HAP-1 (cell line): ENCODE results near the gene PNMA8B.
"Not testable (repeated sequence)": the region's sequence is repeated elsewhere in the genome, so short reads cannot be mapped to it uniquely, and the experiment has no call there.

Experiments
- DNase-seq, 2 experiments: peaks; one replicate each; pipeline ENCODE4 v3.0.0-alpha.2; 2016 to 2020; ENCODE audit warnings: low spot score in 2 of 2
- H3K27me3 ChIP-seq: fragments of 250-450 bp; sonication (Bioruptor Pico); 2 replicates; pipeline ENCODE4 v1.5.1; 2020; ENCODE audit warnings: low read depth, mild to moderate bottlenecking, moderate library complexity
- H3K36me3 ChIP-seq: fragments of 250-450 bp; sonication (Bioruptor Pico); replicated peaks from 2 replicates; pipeline ENCODE4 v1.5.1; 2020; ENCODE audit warnings: mild to moderate bottlenecking
- H3K4me1 ChIP-seq: fragments of 250-450 bp; sonication (Bioruptor Pico); 2 replicates; pipeline ENCODE4 v1.5.1; 2020; ENCODE audit warnings: mild to moderate bottlenecking
- H3K4me3 ChIP-seq: fragments of 250-450 bp; sonication (Bioruptor Pico); 2 replicates; pipeline ENCODE4 v1.5.1; 2020; ENCODE audit warnings: mild to moderate bottlenecking, moderate library complexity
- H3K9me3 ChIP-seq: fragments of 250-450 bp; sonication (Bioruptor Pico); 2 replicates; pipeline ENCODE4 v1.5.1; 2020; ENCODE audit warnings: mild to moderate bottlenecking, moderate library complexity
- in situ Hi-C: fragments of 300-500 bp; cut with MboI; formaldehyde crosslinking; loops from 3 replicates; pipeline ENCODE4 v1.14.3; 2020; ENCODE audit warnings: low sequenced_read_pairs, inconsistent platforms, mixed read lengths

The PNMA8B gene

GRCh38 chr19:46495786-46496099 is at the start of gene PNMA8B:
TSS of gene PNMA8B (minus strand) at chr19:46495867. CDS start at chr19:46495465, 402 bp downstream.
- Histone ChIP-seq H3K4me1 (peaks cover 9% of the 10 kb centered on the region), H3K9me3 (no peaks in the 10 kb centered on the region), H3K36me3 (no peaks in the 10 kb centered on the region), H3K27me3 (no peaks in the 10 kb centered on the region), H3K4me3 (no peak within 1 kb of the TSS)
- no peak for DNase-seq
- in situ Hi-C loops: no loop called here

- Histone ChIP-seq H3K4me1 (peaks cover 2% of the 10 kb centered on the region; the same call in 1 of the 2 replicates), H3K9me3 (peaks cover 2% of the 10 kb centered on the region; the same call in 1 of the 2 replicates), H3K4me3 (no peak overlapping the region), H3K27me3 (no peaks in the 10 kb centered on the region), H3K36me3 (no peaks in the 10 kb centered on the region)
- no peak for DNase-seq
- in situ Hi-C loops: no loop called here
These were observed 49.0 kb upstream of the PNMA8B start for GRCh38 chr19:46544651-46545050.

GRCh38 chr19:46542428-46543230 is 47.0 kb upstream of the PNMA8B start:
- H3K27me3 ChIP-seq: no peaks in the 10 kb centered on the region

DNA sequence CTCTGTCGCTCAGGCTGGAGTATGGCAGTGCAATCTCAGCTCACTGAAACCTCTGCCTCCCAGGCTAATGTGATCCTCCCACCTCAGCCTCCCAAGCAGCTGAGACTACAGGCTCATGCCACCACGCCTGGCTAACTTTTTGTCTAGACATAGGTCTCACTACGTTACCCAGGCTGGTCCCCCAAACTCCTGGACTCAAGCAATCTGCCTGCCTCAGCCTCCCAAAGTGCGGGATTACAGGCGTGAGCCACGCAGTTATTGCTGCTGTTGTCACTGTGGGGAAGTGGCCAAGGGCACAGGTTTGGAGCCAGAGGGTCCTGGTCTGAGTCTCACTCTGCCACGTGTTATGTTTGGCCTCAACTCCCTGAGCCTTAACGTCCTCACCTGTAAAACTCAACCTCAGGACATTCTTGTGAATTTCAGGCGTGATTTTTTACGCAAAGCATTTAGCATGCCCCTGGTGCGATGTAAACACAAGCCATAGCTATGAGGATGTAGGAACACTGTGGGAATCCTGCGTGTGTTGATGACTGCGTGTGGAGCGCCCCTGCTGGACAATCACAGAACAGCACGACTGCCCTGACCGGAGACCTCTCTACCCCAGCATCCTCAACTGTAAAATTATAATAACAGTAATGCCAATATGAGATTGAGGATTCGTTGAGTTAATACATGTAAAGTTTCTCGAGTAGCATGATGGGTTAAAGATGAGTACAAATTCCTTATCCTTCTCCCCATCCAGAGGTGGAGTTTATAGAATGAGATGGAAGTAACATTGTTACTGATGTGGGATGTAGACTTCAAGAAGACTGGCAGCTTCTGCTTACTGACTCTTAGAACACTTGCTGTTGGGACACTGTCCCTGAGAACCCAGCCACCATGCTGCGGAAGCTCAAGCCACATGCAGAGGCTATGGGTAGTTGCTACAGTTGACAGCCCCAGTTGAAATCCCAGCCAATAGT is 41.8 kb upstream of the PNMA8B start:
- no peaks in the 10 kb centered on the region for H3K4me1 ChIP-seq

More at GRCh38 chr19:46542428-46543230, 47.0 kb upstream of the PNMA8B start:
- Histone ChIP-seq H3K4me1 (peaks cover 2% of the 10 kb centered on the region; the same call in 1 of the 2 replicates), H3K4me3 (no peak overlapping the region), H3K36me3 (no peaks in the 10 kb centered on the region), H3K9me3 (no peaks in the 10 kb centered on the region)
- DNase-seq: peak; percentile 81 to 91
- in situ Hi-C loops: no loop called here

GRCh38 chr19:46536391-46536790 is 40.7 kb upstream of the PNMA8B start:
- Histone ChIP-seq H3K4me3 (no peak overlapping the region), H3K4me1 (no peaks in the 10 kb centered on the region), H3K9me3 (no peaks in the 10 kb centered on the region), H3K27me3 (no peaks in the 10 kb centered on the region), H3K36me3 (no peaks in the 10 kb centered on the region)
- no peak for DNase-seq
- in situ Hi-C loops: loop anchor here (10.0 kb wide), 2 partner anchors 128 to 308 kb away; partner anchors contain the start of gene DACT3

More for the DNA sequence above, 41.8 kb upstream of the PNMA8B start:
- H3K4me3 ChIP-seq: no peak overlapping the region
- peak in 1 of 2 experiments; percentile 83 for DNase-seq
- no peaks in the 10 kb centered on the region for H3K9me3 ChIP-seq
- H3K27me3 ChIP-seq: no peaks in the 10 kb centered on the region
- H3K36me3 ChIP-seq: no peaks in the 10 kb centered on the region
- in situ Hi-C loops: loop anchor here (10.0 kb wide), 2 partner anchors 127 to 307 kb away; partner anchors contain the start of gene DACT3

DNA sequence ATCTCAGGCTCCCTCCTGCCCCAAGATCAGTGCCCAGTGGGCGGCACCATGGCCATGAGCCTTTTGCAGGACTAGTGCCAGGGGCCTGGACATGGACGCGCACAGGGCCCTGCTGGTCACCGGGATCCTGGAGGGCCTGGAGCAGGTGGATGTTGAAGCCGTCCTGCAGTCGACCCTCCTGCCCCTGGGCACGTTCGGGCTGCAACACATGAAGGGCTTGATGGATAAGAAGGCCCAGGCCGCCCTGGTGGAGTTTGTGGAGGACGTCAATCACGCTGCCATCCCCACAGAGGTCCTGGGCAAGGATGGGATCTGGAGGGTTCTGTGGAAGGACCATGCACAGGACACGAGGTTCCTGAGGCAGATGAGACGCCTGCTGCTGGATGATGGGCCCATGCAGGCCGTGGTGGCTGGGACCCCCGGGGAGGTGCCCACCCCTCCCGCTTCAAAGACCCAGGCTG is 38.0 kb upstream of the PNMA8B start:
- DNase-seq: no peak
- Histone ChIP-seq H3K9me3 (no peaks in the 10 kb centered on the region), H3K36me3 (no peaks in the 10 kb centered on the region), H3K4me3 (no peak overlapping the region), H3K4me1 (no peaks in the 10 kb centered on the region), H3K27me3 (no peaks in the 10 kb centered on the region)
- in situ Hi-C loops: loop anchor here (10.0 kb wide), 2 partner anchors 131 to 311 kb away; partner anchors contain the start of gene DACT3

- Histone ChIP-seq H3K27me3 (no peaks in the 10 kb centered on the region), H3K4me3 (no peak overlapping the region), H3K36me3 (no peaks in the 10 kb centered on the region), H3K9me3 (no peaks in the 10 kb centered on the region), H3K4me1 (no peaks in the 10 kb centered on the region)
- in situ Hi-C loops: loop anchor here (10.0 kb wide), 2 partner anchors 132 to 312 kb away; partner anchors contain the start of gene DACT3
- no peak for DNase-seq
These were observed 37.5 kb upstream of the PNMA8B start for GRCh38 chr19:46533078-46533620.

GRCh38 chr19:46530636-46531035 is 35.0 kb upstream of the PNMA8B start:
- in situ Hi-C loops: loop anchor here (10.0 kb wide), 2 partner anchors 134 to 314 kb away; partner anchors contain the start of gene DACT3

DNA sequence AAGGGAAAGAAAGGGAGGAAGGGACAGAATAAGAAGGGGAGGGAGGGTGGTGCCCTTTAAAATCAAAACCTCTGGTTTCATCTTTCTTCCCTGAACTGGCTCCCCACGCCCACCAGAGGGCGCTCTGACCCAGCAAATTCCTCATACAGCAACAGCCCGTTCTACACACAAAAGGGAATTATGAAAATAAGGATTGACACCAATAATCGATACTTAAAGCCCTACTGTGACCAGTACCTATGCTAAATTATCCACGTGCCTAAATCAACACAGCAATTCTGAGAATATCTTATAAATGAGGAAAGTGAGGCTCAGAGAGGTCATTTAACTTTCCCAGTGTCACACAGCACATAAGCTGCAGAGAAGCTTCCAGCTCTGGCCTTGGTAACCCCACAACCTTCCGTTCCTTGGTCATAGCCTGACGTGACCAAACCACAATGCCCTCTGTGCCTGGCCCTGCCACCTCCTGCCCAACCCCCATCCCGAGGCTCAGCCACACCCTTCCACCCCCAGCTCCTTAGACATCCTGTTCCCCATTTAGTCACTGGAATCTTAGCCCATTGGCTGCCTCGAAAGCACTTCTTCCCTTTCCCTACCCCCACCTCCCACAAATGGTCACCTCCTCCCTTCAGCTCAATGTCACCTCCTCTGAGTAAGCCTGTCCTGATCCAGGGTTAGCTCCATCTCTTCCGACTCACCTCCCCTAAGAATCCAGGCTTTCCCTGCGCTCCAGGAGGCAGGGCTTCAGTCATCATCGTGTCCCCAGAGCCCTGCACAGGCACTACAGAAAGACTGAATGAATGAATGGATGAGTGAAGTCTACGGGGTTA is 34.2 kb upstream of the PNMA8B start:
- in situ Hi-C loops: loop anchor here (10.0 kb wide), 2 partner anchors 135 to 315 kb away; partner anchors contain the start of gene DACT3
- Histone ChIP-seq H3K27me3 (no peaks in the 10 kb centered on the region), H3K4me3 (no peak overlapping the region), H3K36me3 (no peaks in the 10 kb centered on the region), H3K4me1 (no peaks in the 10 kb centered on the region), H3K9me3 (no peaks in the 10 kb centered on the region)
- DNase-seq: peak; percentile 71 to 84

More at GRCh38 chr19:46530636-46531035, 35.0 kb upstream of the PNMA8B start:
- DNase-seq: peak in 1 of 2 experiments; percentile 66
- no peaks in the 10 kb centered on the region for H3K9me3 ChIP-seq
- no peaks in the 10 kb centered on the region for H3K27me3 ChIP-seq
- no peak overlapping the region for H3K4me3 ChIP-seq
- no peaks in the 10 kb centered on the region for H3K36me3 ChIP-seq
- H3K4me1 ChIP-seq: no peaks in the 10 kb centered on the region

DNA sequence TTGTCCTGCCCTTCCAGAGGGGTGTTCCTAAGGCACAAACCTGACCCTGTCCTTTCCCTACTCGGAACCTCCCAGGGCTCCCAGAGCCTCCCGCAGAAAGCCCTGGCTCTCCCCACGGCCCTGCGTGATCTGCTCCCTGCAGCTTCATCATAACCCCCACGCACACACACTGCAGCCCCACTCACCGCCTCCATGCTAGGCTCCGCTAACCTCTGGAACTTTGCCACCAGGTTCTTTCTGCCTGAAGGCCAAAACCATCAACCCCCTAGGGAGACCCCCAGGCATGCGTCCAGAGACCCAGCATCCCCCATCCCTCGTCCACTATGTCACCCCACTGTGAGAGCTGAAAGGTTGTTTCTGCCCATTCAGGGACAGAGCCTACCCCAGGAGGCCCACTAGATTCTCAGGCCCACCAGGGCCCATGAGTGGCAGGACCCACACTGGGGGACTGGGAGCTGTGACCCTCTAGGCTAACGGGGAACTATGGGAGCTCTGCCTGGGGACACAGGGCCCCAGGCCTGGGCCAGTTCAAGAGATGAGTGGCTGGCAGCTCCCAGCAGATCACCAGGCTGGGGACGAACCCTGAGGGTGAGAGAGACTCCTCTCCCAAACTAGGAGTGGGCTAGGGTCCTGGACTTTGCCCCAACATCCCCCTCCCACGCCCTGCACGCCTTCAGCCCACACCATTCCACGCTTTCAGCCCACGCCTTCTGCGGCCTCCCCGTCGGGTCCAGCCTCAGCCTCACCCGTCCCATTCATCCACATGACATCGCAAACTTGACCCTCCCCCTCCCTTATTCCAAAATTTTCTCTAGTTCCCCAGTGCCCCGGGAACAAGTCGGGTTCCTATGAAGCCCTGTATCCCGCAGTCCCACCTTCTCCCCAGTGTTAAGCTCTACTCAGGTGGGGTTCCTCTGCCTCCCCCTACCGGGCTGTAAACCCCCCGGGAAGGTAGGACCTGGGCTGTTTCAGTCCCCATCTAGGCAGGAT is 33.2 kb upstream of the PNMA8B start:
- Histone ChIP-seq H3K4me3 (no peak overlapping the region), H3K36me3 (no peaks in the 10 kb centered on the region), H3K27me3 (no peaks in the 10 kb centered on the region), H3K9me3 (no peaks in the 10 kb centered on the region; the same call in 1 of the 2 replicates), H3K4me1 (no peaks in the 10 kb centered on the region)
- no peak for DNase-seq
- in situ Hi-C loops: no loop called here

- H3K4me1 ChIP-seq, in situ Hi-C loops: not testable (repeated sequence)
These were observed 31.1 kb upstream of the PNMA8B start for GRCh38 chr19:46526801-46527200.

GRCh38 chr19:46524308-46524707 is 28.6 kb upstream of the PNMA8B start:
- H3K27me3 ChIP-seq: no peaks in the 10 kb centered on the region
- no peaks in the 10 kb centered on the region for H3K36me3 ChIP-seq
- H3K4me3 ChIP-seq: no peak overlapping the region
- no peaks in the 10 kb centered on the region; the same call in 1 of the 2 replicates for H3K9me3 ChIP-seq
- no peak for DNase-seq
- in situ Hi-C loops: no loop called here
- no peaks in the 10 kb centered on the region for H3K4me1 ChIP-seq

More at GRCh38 chr19:46526801-46527200, 31.1 kb upstream of the PNMA8B start:
- H3K4me3 ChIP-seq, DNase-seq, H3K27me3 ChIP-seq, H3K9me3 ChIP-seq, H3K36me3 ChIP-seq: not testable (repeated sequence)
